Hepatocyte (in vitro differentiated cells): ENCODE measurements around the gene AHCY. TPM values are rescaled to one million over a fixed set of nuclear protein-coding genes. Genes with fewer than 3 reads are reported as not detected.
"Not testable (repeated sequence)": the region's sequence is repeated elsewhere in the genome, so short reads cannot be mapped to it uniquely, and the experiment has no call there.

Experiments
- DNase-seq: peaks from one replicate; pipeline ENCODE4 v3.0.0-alpha.2; 2016; ENCODE audit warnings: low spot score
- H2AFZ ChIP-seq: fragments of 200-600 bp; sonication (generic); 2 replicates; pipeline ENCODE4 v1.6.0; 2016; ENCODE audit warnings: antibody characterized with exemption, mild to moderate bottlenecking
- H3K27ac ChIP-seq: fragments of 200-600 bp; sonication (generic); 2 replicates; pipeline ENCODE4 v1.5.1; 2016; ENCODE audit warnings: mild to moderate bottlenecking
- H3K27me3 ChIP-seq: fragments of 200-600 bp; sonication (generic); 2 replicates; pipeline ENCODE4 v1.6.1; 2016
- H3K36me3 ChIP-seq: fragments of 200-600 bp; sonication (generic); replicated peaks from 2 replicates; pipeline ENCODE4 v1.5.1; 2016; ENCODE audit warnings: low read depth; ENCODE audit not compliant: insufficient read depth
- H3K4me1 ChIP-seq: fragments of 200-600 bp; sonication (generic); 2 replicates; pipeline ENCODE4 v1.5.1; 2016; ENCODE audit warnings: mild to moderate bottlenecking, moderate library complexity; ENCODE audit not compliant: insufficient read depth
- H3K4me2 ChIP-seq: fragments of 200-600 bp; sonication (generic); 2 replicates; pipeline ENCODE4 v1.6.0; 2016
- H3K4me3 ChIP-seq: fragments of 200-600 bp; sonication (generic); 2 replicates; pipeline ENCODE4 v1.5.1; 2016; ENCODE audit warnings: mild to moderate bottlenecking
- H3K79me2 ChIP-seq: fragments of 200-600 bp; sonication (generic); 2 replicates; pipeline ENCODE4 v1.6.0; 2017; ENCODE audit warnings: mild to moderate bottlenecking
- H3K9me2 ChIP-seq: fragments of 200-600 bp; sonication (generic); replicated peaks from 2 replicates; pipeline ENCODE4 v1.6.0; 2017; ENCODE audit warnings: mild to moderate bottlenecking; ENCODE audit not compliant: insufficient read depth
- H3K9me3 ChIP-seq: fragments of 200-600 bp; sonication (generic); 2 replicates; pipeline ENCODE4 v1.5.1; 2016; ENCODE audit warnings: low read depth, mild to moderate bottlenecking
- H4K20me1 ChIP-seq: fragments of 200-600 bp; sonication (generic); 2 replicates; pipeline ENCODE4 v1.6.0; 2016; ENCODE audit warnings: mild to moderate bottlenecking; ENCODE audit not compliant: insufficient read depth, poor library complexity, severe bottlenecking
- EZH2 ChIP-seq: fragments of 200-600 bp; sonication (generic); IDR thresholded peaks from 2 replicates; pipeline ENCODE4 v1.6.1; 2016; ENCODE audit warnings: antibody characterized with exemption, mild to moderate bottlenecking, borderline replicate concordance
- EZH2phosphoT487 ChIP-seq: fragments of 200-600 bp; sonication (generic); IDR thresholded peaks from one replicate; pipeline ENCODE4 v1.6.1; 2018; ENCODE audit warnings: antibody characterized with exemption, mild to moderate bottlenecking, low read depth, moderate library complexity; ENCODE audit not compliant: unreplicated experiment, severe bottlenecking
- WGBS: methylation state at CpG from one replicate; pipeline ENCODE4 v1.1.6; 2016; ENCODE audit warnings: low lambda C conversion rate; ENCODE audit errors: missing lambda C conversion rate; 5-methylcytosine and 5-hydroxymethylcytosine counted together
- polyA plus RNA-seq: library from polyadenylated mRNA; unstranded; fragments of >200 nt; fragmentation: Nextera tagmentation; extraction: Ambion mirVana; gene quantifications from 2 replicates; pipeline ENCODE4 v1.2.1, GENCODE V29; 2016
- total RNA-seq: library from RNA; depleted of rRNA; stranded (reverse); fragments of >200 nt; gene quantifications from 2 replicates; pipeline ENCODE4 v1.2.3, GENCODE V29; 2014
- TF ChIP-seq, protein P1 (sequence below): fragments of 200-600 bp; sonication (generic); IDR thresholded peaks from 2 replicates; pipeline ENCODE4 v1.5.1; 2016; ENCODE audit warnings: antibody characterized with exemption, mild to moderate bottlenecking; ENCODE audit not compliant: poor library complexity

The AHCY gene
- total RNA-seq = 124 and 142 TPM in 2 replicates
- 74.3 and 81.1 TPM in 2 replicates for polyA plus RNA-seq

DNA sequence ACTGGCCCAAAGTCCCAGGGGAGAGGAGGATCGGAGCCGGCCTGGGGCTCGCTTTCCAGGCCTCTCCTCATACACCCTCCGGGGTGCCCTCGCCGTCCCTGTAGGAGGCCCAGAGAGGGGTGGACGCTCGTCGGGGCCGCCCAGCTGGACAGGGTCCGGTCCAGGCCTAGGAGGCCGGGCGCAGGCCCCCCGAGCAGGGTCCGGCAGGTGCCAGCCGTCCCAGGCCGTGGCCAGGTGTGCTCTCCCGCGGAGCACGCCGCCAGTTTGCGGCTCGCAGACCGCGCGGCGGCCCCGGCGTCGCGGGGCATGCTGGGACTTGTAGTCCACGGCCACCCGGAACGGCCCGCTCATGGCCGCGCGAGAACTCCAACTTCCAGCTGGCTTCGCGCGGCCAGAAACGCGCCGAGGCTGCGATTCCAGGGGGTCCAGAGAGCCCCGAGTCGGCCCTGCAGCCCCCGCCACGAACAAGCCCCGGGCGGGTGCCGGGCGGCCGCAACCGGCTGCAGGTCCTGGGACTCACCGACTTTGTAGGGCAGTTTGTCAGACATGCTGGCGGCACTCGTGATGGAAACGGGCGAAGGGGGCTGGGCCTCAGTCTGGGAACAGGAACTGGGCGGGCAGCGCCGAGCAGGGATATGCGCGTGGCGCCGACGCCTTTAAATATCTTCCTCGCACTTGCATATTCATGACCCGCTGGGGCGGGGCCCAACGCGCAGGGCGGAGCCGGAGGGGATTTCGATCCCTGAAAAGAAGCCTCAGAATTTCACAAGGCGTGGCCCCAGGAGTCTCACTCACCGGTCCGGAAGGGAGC, at the start of gene AHCY:
TSS of gene AHCY (minus strand) at position 633 of the 811 bp plus-strand sequence. CDS start at position 548, 85 bp downstream.
- peak within 1 kb of the TSS; percentile 83 for H2AFZ ChIP-seq
- H3K9me3 ChIP-seq = no peaks in the 10 kb centered on the region
- peaks cover 45% of the 10 kb centered on the region for H3K79me2 ChIP-seq
- H3K4me2 ChIP-seq = peak within 1 kb of the TSS; percentile 92
- H3K27me3 ChIP-seq = no peaks in the 10 kb centered on the region
- H3K27ac ChIP-seq = peak within 1 kb of the TSS; percentile 95
- H3K9me2 ChIP-seq = no peaks in the 10 kb centered on the region
- H4K20me1 ChIP-seq = no peaks in the 10 kb centered on the region
- no peaks in the 10 kb centered on the region for H3K36me3 ChIP-seq
- TF ChIP-seq, protein P1, sequence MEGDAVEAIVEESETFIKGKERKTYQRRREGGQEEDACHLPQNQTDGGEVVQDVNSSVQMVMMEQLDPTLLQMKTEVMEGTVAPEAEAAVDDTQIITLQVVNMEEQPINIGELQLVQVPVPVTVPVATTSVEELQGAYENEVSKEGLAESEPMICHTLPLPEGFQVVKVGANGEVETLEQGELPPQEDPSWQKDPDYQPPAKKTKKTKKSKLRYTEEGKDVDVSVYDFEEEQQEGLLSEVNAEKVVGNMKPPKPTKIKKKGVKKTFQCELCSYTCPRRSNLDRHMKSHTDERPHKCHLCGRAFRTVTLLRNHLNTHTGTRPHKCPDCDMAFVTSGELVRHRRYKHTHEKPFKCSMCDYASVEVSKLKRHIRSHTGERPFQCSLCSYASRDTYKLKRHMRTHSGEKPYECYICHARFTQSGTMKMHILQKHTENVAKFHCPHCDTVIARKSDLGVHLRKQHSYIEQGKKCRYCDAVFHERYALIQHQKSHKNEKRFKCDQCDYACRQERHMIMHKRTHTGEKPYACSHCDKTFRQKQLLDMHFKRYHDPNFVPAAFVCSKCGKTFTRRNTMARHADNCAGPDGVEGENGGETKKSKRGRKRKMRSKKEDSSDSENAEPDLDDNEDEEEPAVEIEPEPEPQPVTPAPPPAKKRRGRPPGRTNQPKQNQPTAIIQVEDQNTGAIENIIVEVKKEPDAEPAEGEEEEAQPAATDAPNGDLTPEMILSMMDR = peak; percentile 24
- TF ChIP-seq EZH2phosphoT487 = no peak
- TF ChIP-seq EZH2 = no peak
- 2% methylated on average over 76 of the region's 79 CpGs for WGBS
- peak; percentile 98 for DNase-seq
- H3K4me3 ChIP-seq = peak within 1 kb of the TSS; percentile 86
- H3K4me1 ChIP-seq = peaks cover 21% of the 10 kb centered on the region

DNA sequence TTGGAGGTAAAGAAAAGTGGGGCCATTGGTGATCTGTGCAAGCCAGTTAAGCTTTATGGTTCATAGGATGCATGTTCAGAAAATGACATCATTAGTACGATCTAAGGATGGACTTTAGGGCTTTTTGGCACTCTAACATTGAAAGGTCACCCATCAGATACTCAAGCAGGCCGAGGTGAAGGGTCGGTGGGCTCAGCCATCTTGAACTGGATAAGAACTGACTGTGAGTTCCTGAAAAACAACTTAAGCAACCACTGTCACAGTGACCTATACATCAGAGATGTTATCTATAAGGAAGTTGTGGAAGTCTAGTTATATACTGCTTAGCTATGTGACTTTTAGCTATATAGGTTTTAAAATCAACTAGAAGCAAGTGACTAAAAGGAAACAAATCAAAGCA, 46.9 kb upstream of the AHCY start:
- Histone ChIP-seq H3K9me2 (no peaks in the 10 kb centered on the region), H3K27ac (no peak overlapping the region), H3K4me1 (no peaks in the 10 kb centered on the region), H3K9me3 (no peaks in the 10 kb centered on the region), H3K4me2 (no peak overlapping the region), H3K27me3 (no peaks in the 10 kb centered on the region), H2AFZ (no peak overlapping the region), H4K20me1 (no peaks in the 10 kb centered on the region), H3K4me3 (no peak overlapping the region), H3K36me3 (no peaks in the 10 kb centered on the region), H3K79me2 (no peaks in the 10 kb centered on the region)
- no peak for DNase-seq
- no peak for TF ChIP-seq EZH2phosphoT487
- no peak for TF ChIP-seq EZH2
- TF ChIP-seq, protein P1 = no peak
- WGBS = 80% methylated on average over 3 of the region's 3 CpGs

DNA sequence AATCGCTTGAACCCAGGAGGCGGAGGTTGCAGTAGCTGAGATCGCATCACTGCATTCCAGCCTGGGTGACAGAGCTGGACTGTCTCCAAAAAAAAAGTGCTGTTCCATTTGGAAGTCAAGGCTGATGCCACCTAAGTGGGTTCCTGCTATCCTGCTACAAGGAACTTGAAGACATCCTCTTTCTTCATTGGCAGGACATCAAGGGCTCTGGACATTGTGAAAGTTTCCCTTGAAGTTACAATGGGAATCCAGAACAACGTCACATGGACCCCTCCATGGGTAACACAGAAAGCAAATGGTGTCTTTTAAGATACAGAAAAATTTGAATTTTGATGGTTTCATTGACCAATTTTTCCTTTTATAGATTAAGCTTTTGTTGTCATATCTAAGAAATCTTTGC, 44.4 kb upstream of the AHCY start:
- TF ChIP-seq, protein P1 = no peak
- no peak for TF ChIP-seq EZH2phosphoT487
- Histone ChIP-seq H3K79me2 (no peaks in the 10 kb centered on the region), H2AFZ (no peak overlapping the region), H3K27ac (no peak overlapping the region), H3K9me3 (no peaks in the 10 kb centered on the region), H3K4me2 (no peak overlapping the region), H3K4me1 (peaks cover 7% of the 10 kb centered on the region), H3K4me3 (no peak overlapping the region), H3K36me3 (no peaks in the 10 kb centered on the region), H4K20me1 (no peaks in the 10 kb centered on the region), H3K9me2 (no peaks in the 10 kb centered on the region), H3K27me3 (no peaks in the 10 kb centered on the region)
- 94% methylated on average over 4 of the region's 4 CpGs for WGBS
- no peak for DNase-seq

DNA sequence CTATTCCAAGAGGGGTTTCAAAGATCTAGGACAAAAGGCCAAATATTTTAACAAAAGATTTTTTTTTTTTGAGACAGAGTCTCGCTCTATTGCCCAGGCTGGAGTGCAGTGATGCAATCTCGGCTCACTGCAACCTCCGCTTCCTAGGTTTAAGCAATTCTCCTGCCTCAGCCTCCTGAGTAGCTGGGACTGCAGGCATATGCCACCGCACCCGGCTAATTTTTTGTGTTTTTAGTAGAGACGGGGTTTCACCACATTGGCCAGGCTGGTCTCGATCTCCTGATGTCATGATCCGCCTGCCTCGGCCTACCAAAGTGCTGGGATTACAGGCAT, 43.3 kb upstream of the AHCY start:
- not testable (repeated sequence) for H3K27ac ChIP-seq, H3K4me3 ChIP-seq, H3K36me3 ChIP-seq, DNase-seq, H3K9me3 ChIP-seq, H3K9me2 ChIP-seq, H3K27me3 ChIP-seq, H3K4me1 ChIP-seq, H3K4me2 ChIP-seq, H4K20me1 ChIP-seq, H2AFZ ChIP-seq, H3K79me2 ChIP-seq
- WGBS = 94% methylated on average over 9 of the region's 9 CpGs

DNA sequence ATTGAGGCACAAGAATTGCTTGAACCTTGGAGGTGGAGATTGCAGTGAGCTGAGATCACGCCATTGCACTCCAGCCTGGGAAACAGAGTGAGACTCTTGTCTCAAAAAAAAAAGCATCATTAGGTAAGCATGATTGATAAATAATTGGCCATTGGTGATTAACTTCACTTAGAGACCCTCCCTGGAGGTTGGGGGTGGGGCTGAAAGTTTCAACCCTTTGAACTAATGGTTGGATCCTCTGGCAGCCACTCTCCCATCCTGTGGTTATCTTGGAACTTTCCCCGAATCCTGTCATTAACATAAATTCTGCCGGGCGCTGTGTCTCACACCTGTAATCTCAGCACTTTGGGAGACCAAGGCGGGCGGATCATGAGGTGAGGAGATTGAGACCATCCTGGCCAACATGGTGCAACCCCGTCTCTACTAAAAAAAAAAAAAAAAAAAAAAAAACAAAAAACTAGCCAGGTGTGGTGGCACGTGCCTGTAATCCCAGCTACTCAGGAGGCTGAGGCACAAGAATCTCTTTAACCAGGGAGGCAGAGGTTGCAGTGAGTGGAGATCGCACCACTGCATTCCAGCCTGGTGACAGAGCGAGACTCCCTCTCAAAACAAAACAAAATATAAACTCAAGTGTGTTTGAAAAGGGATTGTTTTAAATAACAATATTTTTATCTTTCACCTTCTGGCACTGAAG, 42.8 kb upstream of the AHCY start:
- not testable (repeated sequence) for H3K4me2 ChIP-seq, H3K36me3 ChIP-seq, DNase-seq, H3K9me2 ChIP-seq, H3K4me1 ChIP-seq, H4K20me1 ChIP-seq, H3K27me3 ChIP-seq, H3K27ac ChIP-seq, H3K79me2 ChIP-seq, H2AFZ ChIP-seq, H3K4me3 ChIP-seq, H3K9me3 ChIP-seq
- WGBS = 90% methylated on average over 10 of the region's 10 CpGs
